ENCODE results near the gene SH3RF3.
A peak's percentile ranks its signal among the peaks of the same experiment; 100 is the strongest.

The SH3RF3 gene

GRCh38 chr2:109453371-109453995 is 324.5 kb downstream of the SH3RF3 start:
- Histone ChIP-seq H3K9ac (ENCODE audit: low read depth, low read length) (no peak overlapping the region), H3K4me2 (ENCODE audit: low read length) (no peak overlapping the region), H3K9me3 (replicated peaks; ENCODE audit: low read length) (no peaks in the 10 kb centered on the region), H3K27me3 (ENCODE audit: control insufficient read depth, insufficient read depth, low read length) (no peaks in the 10 kb centered on the region), H3K36me3 (ENCODE audit: insufficient read depth, low read length) (peaks cover 61% of the 10 kb centered on the region), H3K4me1 (ENCODE audit: control insufficient read depth, insufficient read depth, low read length) (peaks cover 43% of the 10 kb centered on the region), H3K4me3 (ENCODE audit: low read length) (no peak overlapping the region)

- H3K27me3 ChIP-seq (ENCODE audit: control insufficient read depth, insufficient read depth, low read length): no peaks in the 10 kb centered on the region
- no peak overlapping the region for H3K4me3 ChIP-seq (ENCODE audit: low read length)
- H3K4me1 ChIP-seq (ENCODE audit: control insufficient read depth, insufficient read depth, low read length): peaks cover 36% of the 10 kb centered on the region
- peaks cover 58% of the 10 kb centered on the region for H3K36me3 ChIP-seq (ENCODE audit: insufficient read depth, low read length)
- no peaks in the 10 kb centered on the region for H3K9me3 ChIP-seq (replicated peaks; ENCODE audit: low read length)
- H3K4me2 ChIP-seq (ENCODE audit: low read length): no peak overlapping the region
- H3K9ac ChIP-seq (ENCODE audit: low read depth, low read length): no peak overlapping the region
Observed at GRCh38 chr2:109454304-109454703, 325.3 kb downstream of the SH3RF3 start.

DNA sequence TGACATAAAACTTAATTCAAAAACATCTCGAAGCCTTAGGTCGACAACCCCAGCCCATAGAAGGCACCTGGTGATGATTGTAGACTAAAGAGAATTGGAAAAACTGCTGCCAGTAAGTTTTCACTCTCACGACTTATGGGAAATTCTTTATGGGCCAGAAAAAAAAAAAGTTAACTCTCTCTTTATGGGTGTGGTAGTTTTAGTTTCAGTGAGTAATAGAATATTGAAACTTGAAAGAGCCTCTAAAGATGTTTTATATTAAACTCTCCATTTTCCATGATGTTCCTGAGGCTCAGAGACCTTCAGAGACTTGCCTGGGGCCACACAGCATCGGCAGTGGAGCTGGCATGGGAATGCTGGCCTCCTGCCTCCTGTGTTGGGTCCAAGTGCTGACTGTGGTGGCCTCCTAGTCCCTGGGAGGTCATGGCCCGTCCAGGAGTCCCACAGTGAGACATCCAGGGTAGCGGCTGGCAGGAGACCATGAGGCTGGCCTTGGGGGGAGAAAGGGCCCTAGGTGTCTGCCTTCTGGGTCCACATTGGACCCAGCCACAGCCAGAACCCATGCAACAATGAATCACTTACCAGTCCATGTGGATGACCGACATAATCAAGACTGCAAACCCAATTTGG is 325.9 kb downstream of the SH3RF3 start:
- Histone ChIP-seq H3K4me3 (ENCODE audit: low read length) (no peak overlapping the region), H3K36me3 (ENCODE audit: insufficient read depth, low read length) (peaks cover 52% of the 10 kb centered on the region), H3K9me3 (replicated peaks; ENCODE audit: low read length) (no peaks in the 10 kb centered on the region), H3K9ac (ENCODE audit: low read depth, low read length) (no peak overlapping the region), H3K27me3 (ENCODE audit: control insufficient read depth, insufficient read depth, low read length) (no peaks in the 10 kb centered on the region), H3K4me1 (ENCODE audit: control insufficient read depth, insufficient read depth, low read length) (peaks cover 34% of the 10 kb centered on the region), H3K4me2 (ENCODE audit: low read length) (no peak overlapping the region)

GRCh38 chr2:109455731-109456691 is 327.0 kb downstream of the SH3RF3 start:
- peaks cover 35% of the 10 kb centered on the region for H3K4me1 ChIP-seq (ENCODE audit: control insufficient read depth, insufficient read depth, low read length)
- H3K36me3 ChIP-seq (ENCODE audit: insufficient read depth, low read length): peaks cover 47% of the 10 kb centered on the region
- no peaks in the 10 kb centered on the region for H3K27me3 ChIP-seq (ENCODE audit: control insufficient read depth, insufficient read depth, low read length)
- H3K4me2 ChIP-seq (ENCODE audit: low read length): no peak overlapping the region
- H3K9ac ChIP-seq (ENCODE audit: low read depth, low read length): no peak overlapping the region
- no peak overlapping the region for H3K4me3 ChIP-seq (ENCODE audit: low read length)
- H3K9me3 ChIP-seq (replicated peaks; ENCODE audit: low read length): no peaks in the 10 kb centered on the region

DNA sequence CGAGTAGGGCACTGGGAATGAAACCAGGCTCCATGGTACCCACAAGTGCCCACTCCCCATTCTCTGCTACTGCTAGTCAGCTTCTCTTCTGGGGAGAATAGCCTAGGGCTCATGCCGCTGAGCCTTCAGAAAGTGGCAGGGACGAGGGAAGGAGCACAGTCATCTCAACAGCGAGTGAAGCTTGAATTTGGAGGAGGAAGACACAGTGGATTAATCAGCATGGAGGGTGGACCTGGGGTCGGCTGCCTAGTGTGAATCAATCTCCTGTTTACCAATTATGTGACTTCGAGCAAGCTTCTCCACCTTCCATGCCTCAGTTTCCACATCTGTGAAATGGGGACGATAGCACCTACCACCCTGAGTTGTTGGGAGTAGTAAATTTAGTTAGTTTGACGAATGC is 327.8 kb downstream of the SH3RF3 start:
- Histone ChIP-seq H3K36me3 (ENCODE audit: insufficient read depth, low read length) (peaks cover 39% of the 10 kb centered on the region), H3K4me1 (ENCODE audit: control insufficient read depth, insufficient read depth, low read length) (peaks cover 34% of the 10 kb centered on the region), H3K27me3 (ENCODE audit: control insufficient read depth, insufficient read depth, low read length) (no peaks in the 10 kb centered on the region), H3K4me3 (ENCODE audit: low read length) (no peak overlapping the region), H3K9ac (ENCODE audit: low read depth, low read length) (no peak overlapping the region), H3K4me2 (ENCODE audit: low read length) (no peak overlapping the region), H3K9me3 (replicated peaks; ENCODE audit: low read length) (no peaks in the 10 kb centered on the region)

GRCh38 chr2:109457366-109457765 is 328.4 kb downstream of the SH3RF3 start:
- H3K4me2 ChIP-seq (ENCODE audit: low read length): peak overlapping the region; percentile 42
- no peak overlapping the region for H3K4me3 ChIP-seq (ENCODE audit: low read length)
- H3K4me1 ChIP-seq (ENCODE audit: control insufficient read depth, insufficient read depth, low read length): peaks cover 34% of the 10 kb centered on the region
- H3K9ac ChIP-seq (ENCODE audit: low read depth, low read length): peak overlapping the region; percentile 53
- no peaks in the 10 kb centered on the region for H3K27me3 ChIP-seq (ENCODE audit: control insufficient read depth, insufficient read depth, low read length)
- H3K9me3 ChIP-seq (replicated peaks; ENCODE audit: low read length): no peaks in the 10 kb centered on the region
- peaks cover 34% of the 10 kb centered on the region for H3K36me3 ChIP-seq (ENCODE audit: insufficient read depth, low read length)

DNA sequence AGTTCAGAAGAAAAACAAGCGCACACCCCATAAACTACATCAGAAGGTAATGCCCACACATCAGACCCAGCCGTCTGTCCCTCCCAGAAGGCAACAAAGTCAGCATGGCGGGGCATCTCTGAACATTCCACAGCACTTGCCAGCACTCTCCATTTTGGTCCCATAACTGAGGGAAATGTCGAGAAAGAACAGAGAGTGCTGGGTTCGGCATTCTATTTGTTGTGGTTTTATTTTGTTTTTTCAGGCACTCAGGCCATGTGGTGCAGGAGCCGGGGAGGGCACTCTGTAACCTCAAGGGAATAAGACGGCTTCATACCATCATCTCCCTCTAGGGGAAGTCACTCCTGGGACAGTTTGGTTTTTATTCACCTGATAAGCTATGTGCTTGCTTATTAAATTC is 328.8 kb downstream of the SH3RF3 start:
- Histone ChIP-seq H3K9me3 (replicated peaks; ENCODE audit: low read length) (no peaks in the 10 kb centered on the region), H3K4me1 (ENCODE audit: control insufficient read depth, insufficient read depth, low read length) (peaks cover 34% of the 10 kb centered on the region), H3K27me3 (ENCODE audit: control insufficient read depth, insufficient read depth, low read length) (no peaks in the 10 kb centered on the region), H3K4me2 (ENCODE audit: low read length) (peak overlapping the region; percentile 42), H3K36me3 (ENCODE audit: insufficient read depth, low read length) (peaks cover 30% of the 10 kb centered on the region), H3K4me3 (ENCODE audit: low read length) (no peak overlapping the region), H3K9ac (ENCODE audit: low read depth, low read length) (peak overlapping the region; percentile 53)

DNA sequence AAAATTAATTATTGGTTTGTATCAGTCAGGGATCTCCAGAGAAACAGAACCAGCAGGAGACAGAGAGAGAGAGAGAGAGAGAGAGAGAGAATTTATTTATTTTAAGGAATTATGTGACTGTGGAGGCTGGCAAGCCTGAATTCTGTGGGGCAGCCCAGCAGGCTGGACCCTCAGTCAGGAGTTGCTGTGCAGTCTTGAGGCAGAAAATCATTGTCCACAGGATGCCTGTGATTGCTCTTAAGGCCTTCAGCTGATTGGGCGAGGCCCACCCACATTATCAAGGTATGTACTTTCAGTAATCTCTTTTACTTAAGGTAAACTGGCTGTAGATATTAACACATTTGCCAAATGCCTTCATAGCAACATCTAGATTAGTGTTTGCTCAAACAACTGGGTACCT is 329.5 kb downstream of the SH3RF3 start:
- no peaks in the 10 kb centered on the region for H3K9me3 ChIP-seq (replicated peaks; ENCODE audit: low read length)
- peaks cover 24% of the 10 kb centered on the region for H3K36me3 ChIP-seq (ENCODE audit: insufficient read depth, low read length)
- no peak overlapping the region for H3K4me3 ChIP-seq (ENCODE audit: low read length)
- H3K27me3 ChIP-seq (ENCODE audit: control insufficient read depth, insufficient read depth, low read length): no peaks in the 10 kb centered on the region
- no peak overlapping the region for H3K9ac ChIP-seq (ENCODE audit: low read depth, low read length)
- peaks cover 34% of the 10 kb centered on the region for H3K4me1 ChIP-seq (ENCODE audit: control insufficient read depth, insufficient read depth, low read length)
- no peak overlapping the region for H3K4me2 ChIP-seq (ENCODE audit: low read length)

DNA sequence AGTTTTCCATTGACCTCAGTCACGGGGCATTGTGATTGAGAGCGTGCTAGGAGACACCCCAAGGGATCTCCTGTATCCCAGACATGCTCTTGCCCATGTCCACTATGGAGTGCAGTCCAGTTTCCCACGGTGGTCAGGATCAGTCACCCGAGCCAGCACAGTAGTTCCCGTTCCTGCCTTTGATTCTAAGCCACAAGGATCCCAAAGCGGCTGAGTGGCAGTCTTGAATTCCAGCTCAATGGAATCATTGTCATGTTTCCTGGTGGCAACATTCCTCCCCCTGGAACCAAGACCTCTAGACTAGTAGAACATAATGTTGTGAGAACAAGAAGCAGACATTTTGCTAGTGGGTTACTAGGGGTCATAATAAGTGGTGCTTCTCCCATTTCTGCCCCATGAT is 330.5 kb downstream of the SH3RF3 start:
- Histone ChIP-seq H3K9me3 (replicated peaks; ENCODE audit: low read length) (no peaks in the 10 kb centered on the region), H3K4me3 (ENCODE audit: low read length) (no peak overlapping the region), H3K9ac (ENCODE audit: low read depth, low read length) (no peak overlapping the region), H3K36me3 (ENCODE audit: insufficient read depth, low read length) (peaks cover 22% of the 10 kb centered on the region), H3K4me2 (ENCODE audit: low read length) (no peak overlapping the region), H3K27me3 (ENCODE audit: control insufficient read depth, insufficient read depth, low read length) (no peaks in the 10 kb centered on the region), H3K4me1 (ENCODE audit: control insufficient read depth, insufficient read depth, low read length) (peaks cover 34% of the 10 kb centered on the region)

DNA sequence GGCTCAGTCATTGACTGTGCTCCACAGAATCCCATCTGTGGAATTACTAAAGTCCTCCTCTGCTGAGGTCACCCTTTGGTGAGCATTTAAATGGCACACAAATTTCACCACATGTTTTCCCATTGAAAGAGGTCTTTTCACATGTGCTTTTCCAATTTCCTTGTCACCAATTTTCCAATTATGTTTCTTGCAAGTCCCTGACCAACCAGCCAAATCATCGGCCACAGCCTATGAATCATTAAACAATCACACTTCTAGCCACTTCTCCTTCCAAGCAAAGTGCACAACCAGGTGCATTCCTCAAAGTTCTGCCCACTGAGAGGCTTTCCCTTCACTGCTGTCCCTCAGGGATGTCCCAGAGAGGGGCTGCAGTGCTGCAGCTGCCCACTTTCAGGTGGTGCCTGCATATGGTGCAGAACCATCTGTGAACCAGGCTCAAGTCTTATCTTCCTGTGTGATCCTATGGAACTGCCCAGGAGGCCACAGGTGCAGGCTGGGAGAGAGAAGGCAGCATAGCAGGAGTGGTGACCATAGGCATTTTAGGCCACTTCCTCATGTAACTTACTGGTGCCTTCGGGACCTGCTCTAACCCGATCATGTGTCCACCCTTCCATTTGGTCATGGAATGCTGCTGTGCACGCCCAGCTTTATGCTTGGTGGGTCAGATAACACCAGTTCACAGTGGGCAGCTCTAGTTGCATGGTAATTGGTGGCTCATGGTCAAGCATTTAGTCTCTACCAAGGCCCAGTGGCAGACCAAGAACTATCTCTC is 331.7 kb downstream of the SH3RF3 start:
- Histone ChIP-seq H3K4me3 (ENCODE audit: low read length) (no peak overlapping the region), H3K4me1 (ENCODE audit: control insufficient read depth, insufficient read depth, low read length) (peaks cover 34% of the 10 kb centered on the region), H3K4me2 (ENCODE audit: low read length) (no peak overlapping the region), H3K36me3 (ENCODE audit: insufficient read depth, low read length) (peaks cover 12% of the 10 kb centered on the region), H3K9ac (ENCODE audit: low read depth, low read length) (no peak overlapping the region), H3K27me3 (ENCODE audit: control insufficient read depth, insufficient read depth, low read length) (no peaks in the 10 kb centered on the region), H3K9me3 (replicated peaks; ENCODE audit: low read length) (no peaks in the 10 kb centered on the region)

DNA sequence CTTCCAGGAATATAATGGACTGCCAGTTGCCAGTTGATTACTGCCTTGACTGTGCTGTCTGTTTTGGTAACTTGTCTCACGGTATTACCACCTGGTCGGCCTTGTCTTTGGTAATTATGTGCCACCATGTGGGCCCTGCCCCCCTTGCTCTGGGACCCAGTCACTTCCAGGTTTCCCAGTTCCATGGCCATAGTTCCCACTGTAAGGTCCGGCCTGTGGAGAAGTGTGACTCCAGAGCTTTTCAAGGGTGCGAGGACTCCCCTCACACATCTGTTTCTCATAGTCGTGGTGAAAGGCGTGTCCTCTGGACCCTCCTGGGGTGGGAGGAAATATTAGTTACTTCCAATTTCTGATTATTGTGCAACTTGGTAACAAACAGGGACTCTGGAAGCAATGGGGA is 334.2 kb downstream of the SH3RF3 start:
- H3K9ac ChIP-seq (ENCODE audit: low read depth, low read length): no peak overlapping the region
- H3K4me3 ChIP-seq (ENCODE audit: low read length): no peak overlapping the region
- no peak overlapping the region for H3K4me2 ChIP-seq (ENCODE audit: low read length)
- H3K9me3 ChIP-seq (replicated peaks; ENCODE audit: low read length): no peaks in the 10 kb centered on the region
- H3K27me3 ChIP-seq (ENCODE audit: control insufficient read depth, insufficient read depth, low read length): no peaks in the 10 kb centered on the region
- H3K36me3 ChIP-seq (ENCODE audit: insufficient read depth, low read length): no peaks in the 10 kb centered on the region
- peaks cover 30% of the 10 kb centered on the region for H3K4me1 ChIP-seq (ENCODE audit: control insufficient read depth, insufficient read depth, low read length)

All from skeletal muscle satellite cell (primary cell).